NCI-H2171 treated with DMSO at 0.1 percent for 48 hours (cell line): ENCODE measurements around the gene PPP2R3A.

ENCODE experiments used
- DNase-seq: peaks from one replicate; lab custom pipeline; 2025; lab: John Stamatoyannopoulos, UW

The PPP2R3A gene

DNA sequence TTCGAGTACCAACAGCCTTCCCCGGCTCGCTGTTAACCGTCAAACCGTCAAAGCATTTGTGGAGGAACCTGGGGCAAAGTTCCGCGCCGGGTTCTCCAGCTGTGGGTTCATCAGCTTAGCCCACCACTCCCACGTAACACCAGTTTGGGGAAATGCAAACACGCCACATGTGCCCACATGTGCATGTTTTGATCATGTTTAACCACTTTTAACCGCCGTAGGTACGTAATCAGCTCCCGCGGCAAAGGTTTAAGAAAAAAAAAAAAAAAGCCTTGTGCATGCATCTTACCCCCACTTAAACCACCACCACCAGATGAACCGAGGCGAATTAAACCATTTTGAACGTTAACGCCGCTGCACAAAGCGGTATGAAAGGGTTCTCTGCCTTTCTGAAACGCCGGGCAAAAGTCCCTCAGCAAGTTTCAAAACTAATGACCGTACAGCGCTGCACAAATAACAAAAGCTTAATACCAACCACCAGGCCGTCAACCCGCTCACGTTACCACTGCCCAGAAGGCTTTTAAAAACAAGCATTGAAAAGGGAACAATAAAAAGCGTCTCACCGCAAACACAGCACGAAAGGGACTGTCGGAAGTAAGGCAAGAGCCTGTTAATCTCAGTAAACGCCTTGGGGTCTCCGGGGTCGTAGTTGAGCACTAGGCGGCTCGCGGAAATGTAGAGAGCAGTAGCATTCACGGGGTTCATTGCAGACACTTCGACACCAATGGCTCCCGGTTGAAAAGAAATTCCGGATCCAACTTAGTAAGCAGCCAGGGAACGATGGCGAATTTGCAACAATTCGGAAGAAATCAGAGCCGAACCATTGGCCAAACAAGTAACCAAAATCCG lies 229.1 kb downstream of the PPP2R3A start:
- DNase-seq, result peak; percentile 44

DNA sequence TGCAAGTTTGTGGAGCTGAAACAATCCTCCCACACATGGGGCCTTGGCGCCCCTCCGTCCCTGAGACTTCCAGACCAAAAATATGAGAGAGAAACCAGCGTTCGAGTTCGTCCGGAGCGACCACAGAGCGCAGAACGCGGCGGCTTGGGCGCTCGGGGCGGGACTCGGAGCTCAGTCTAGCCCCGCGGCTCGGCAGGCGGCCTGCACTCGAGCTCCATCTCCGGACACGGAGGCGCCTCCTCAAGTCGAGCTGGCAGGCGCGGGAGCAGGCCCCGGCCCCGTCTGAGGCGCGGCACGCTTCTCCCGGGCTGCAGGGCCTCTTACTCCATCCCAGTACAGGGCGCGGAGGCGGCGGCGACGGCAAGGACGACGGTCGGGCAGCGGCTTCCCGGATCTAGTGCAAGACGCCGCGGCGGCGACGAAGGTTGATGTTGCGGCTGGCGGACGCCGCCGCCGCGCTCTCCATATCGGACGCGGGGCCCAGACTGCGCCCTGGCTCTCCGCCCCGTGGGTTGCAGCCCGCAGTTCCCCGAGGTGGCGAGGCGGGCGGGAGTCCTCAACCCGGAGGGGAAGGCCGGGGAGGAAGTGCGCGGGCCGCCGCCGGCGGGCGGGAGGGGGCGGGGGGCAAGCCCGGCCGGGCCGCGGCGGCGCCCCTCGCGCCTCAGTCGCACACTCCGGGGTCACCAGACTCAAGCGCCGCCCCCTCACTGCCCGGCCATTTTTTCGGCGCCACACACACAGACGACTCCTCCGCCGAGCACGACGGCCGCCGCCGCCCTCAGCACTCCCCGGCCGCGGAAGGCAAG lies 229.9 kb downstream of the PPP2R3A start:
- peak; percentile 76 for DNase-seq

DNA sequence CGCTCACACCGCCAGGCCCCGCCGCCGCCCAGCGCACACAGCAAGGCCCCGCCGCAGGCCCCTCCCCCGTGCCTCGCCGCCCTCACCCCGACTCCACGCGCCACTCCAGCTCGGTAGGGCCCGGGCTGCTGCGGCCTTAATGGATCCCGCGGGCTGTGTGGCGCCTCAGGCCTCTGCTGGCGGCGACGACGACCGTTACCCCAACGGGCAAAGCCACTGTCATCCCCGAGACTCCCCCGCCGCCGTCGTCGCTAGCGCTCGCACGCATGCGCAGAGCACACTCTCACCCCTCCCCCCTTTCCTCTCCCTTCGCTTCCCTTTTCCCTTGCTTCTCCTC lies 230.5 kb downstream of the PPP2R3A start, which contains the start of gene MSL2:
TSS of gene MSL2 (minus strand) at position 272 of the 337 bp plus-strand sequence. CDS start 1,222 bp downstream, outside the sequence.
- DNase-seq, result no peak

DNA sequence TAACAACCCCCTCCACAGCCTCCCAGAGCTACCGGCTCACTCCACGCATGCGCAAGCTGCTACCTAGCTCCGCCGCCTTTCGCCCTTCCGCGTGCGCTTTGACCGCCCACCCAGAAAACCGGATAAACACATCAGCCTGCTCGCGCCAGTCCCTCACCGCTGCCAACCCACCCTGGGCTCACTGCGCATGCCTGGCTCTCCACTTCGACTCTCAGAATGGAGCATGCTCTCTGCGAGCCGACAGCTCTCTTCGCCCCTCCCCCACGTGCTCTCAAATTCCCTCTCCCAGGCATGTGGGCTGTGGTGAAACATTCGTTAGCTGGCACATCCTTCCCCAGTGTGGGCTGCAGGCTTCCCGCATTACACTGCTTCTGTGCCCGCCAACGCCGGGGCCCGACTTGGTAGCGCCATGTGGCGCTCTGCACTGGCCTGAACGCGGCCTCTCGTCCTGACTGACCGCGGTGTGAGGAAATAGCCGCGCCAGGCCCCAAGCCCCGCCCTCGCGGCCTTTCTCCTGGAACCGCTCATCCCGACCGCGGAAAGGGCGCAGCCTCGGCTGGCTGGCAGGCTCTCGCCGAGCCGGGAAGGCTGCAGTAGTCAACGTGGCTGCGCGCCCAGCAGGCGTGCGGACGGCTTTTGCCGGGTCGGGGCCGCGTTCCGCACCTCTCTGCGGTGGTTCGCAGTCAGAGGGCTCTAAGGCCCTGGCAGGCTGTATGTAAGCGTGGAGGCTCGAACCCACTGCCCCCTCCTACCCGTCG lies 231.1 kb downstream of the PPP2R3A start:
- DNase-seq, result peak; percentile 100

DNA sequence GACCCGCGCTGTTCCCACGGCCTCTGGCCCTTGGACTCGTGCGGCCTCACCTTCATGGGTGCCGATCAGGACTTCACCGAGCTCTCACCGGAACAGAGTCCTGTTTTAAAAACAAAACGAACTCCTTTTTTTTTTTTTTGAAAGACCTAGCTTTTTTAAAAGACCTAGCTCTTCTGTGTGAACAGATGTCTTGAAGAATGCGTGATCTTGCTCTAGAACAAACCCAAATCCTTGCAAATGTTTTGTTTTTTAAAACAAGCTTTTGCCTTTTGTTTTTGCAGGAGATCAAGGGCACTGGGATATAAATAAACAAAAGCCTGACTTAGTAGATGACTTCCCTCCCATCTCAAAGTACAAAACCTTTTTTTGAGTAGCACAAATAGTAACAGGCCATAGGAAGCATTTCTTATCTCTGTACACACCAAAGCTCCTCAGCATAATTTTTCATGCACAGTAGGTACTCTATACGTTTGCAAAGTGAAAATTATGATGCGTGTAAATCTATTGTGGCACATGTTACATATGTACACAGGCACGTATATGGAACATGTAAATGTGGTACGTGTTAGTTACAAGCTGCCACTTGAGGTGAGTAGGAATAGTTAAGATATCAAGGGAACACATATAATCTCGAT lies 231.7 kb downstream of the PPP2R3A start:
- peak; percentile 70 for DNase-seq
